Endodermal cell (in vitro differentiated cells): ENCODE data around the gene CD302. TPM values are rescaled to one million over a fixed set of nuclear protein-coding genes. Genes with fewer than 3 reads are reported as not detected.
"Not testable (repeated sequence)": the region's sequence is repeated elsewhere in the genome, so short reads cannot be mapped to it uniquely, and the experiment has no call there.

Source experiments
- DNase-seq: peaks from one replicate; pipeline ENCODE4 v3.0.0-alpha.2; 2017
- H3K27ac ChIP-seq: 2 replicates; pipeline ENCODE4 v1.5.1; 2013; ENCODE audit warnings: mild to moderate bottlenecking, low read depth, low read length, moderate library complexity
- H3K27me3 ChIP-seq: 2 replicates; pipeline ENCODE4 v1.6.1; 2013; ENCODE audit warnings: mild to moderate bottlenecking, low read length, moderate library complexity; ENCODE audit not compliant: insufficient read depth, control insufficient read depth, poor library complexity, severe bottlenecking
- H3K36me3 ChIP-seq: 2 replicates; pipeline ENCODE4 v1.7.0; 2013; ENCODE audit warnings: mild to moderate bottlenecking, low read length, moderate library complexity; ENCODE audit not compliant: control insufficient read depth, insufficient read depth
- H3K4me1 ChIP-seq: one replicate; pipeline ENCODE4 v1.7.0; 2013; ENCODE audit warnings: low read length; ENCODE audit not compliant: control insufficient read depth, insufficient read depth
- H3K4me3 ChIP-seq: 2 replicates; pipeline ENCODE4 v1.5.1; 2013; ENCODE audit warnings: mild to moderate bottlenecking, low read length, moderate library complexity
- H3K9ac ChIP-seq: 2 replicates; pipeline ENCODE4 v1.6.1; 2013; ENCODE audit warnings: mild to moderate bottlenecking, low read length, moderate library complexity; ENCODE audit not compliant: poor library complexity, severe bottlenecking; ENCODE audit errors: extremely low read depth
- H3K9me3 ChIP-seq: 2 replicates; pipeline ENCODE4 v1.6.1; 2013; ENCODE audit warnings: mild to moderate bottlenecking, low read length, moderate library complexity; ENCODE audit not compliant: control insufficient read depth
- H3K27ac Mint-ChIP-seq: 2 replicates; pipeline ENCODE4 v1.8.0; 2020; ENCODE audit warnings: mixed read lengths
- H3K27me3 Mint-ChIP-seq: 2 replicates; pipeline ENCODE4 v1.8.0; 2021; ENCODE audit warnings: mild to moderate bottlenecking, mixed read lengths; ENCODE audit not compliant: insufficient read depth
- H3K36me3 Mint-ChIP-seq: 2 replicates; pipeline ENCODE4 v1.8.0; 2020; ENCODE audit warnings: low read depth, mixed read lengths
- H3K4me1 Mint-ChIP-seq: 2 replicates; pipeline ENCODE4 v1.8.0; 2020; ENCODE audit warnings: mixed read lengths
- H3K4me3 Mint-ChIP-seq: 2 replicates; pipeline ENCODE4 v1.8.0; 2020; ENCODE audit warnings: mild to moderate bottlenecking, moderate library complexity, mixed read lengths
- H3K9me3 Mint-ChIP-seq: 2 replicates; pipeline ENCODE4 v1.8.0; 2020; ENCODE audit warnings: mild to moderate bottlenecking, mixed read lengths
- WGBS, 2 experiments: methylation state at CpG; one replicate each; pipeline versions ENCODE4 v1.1.5 to v1.1.7; 2013; ENCODE audit warnings: missing lambda C conversion rate in 2 of 2, mixed read lengths in 1 of 2; ENCODE audit not compliant: insufficient coverage in 1 of 2, insufficient read length in 1 of 2; 5-methylcytosine and 5-hydroxymethylcytosine counted together
- total RNA-seq, 2 donors: library from RNA; stranded (reverse); fragmentation: NEBNext Ultra II Directional in 1 of 2; extraction: Animal tissue kit (Norgen Biotek cat#: 25700) in 1 of 2; gene quantifications; 2 replicates in 1 of 2; 3 replicates in 1 of 2; pipeline ENCODE4 v1.2.1, GENCODE V29; 2021
- TF ChIP-seq, protein P1 (sequence below): fragments of 200-600 bp; sonication (generic); conservative IDR thresholded peaks from 2 replicates; pipeline ENCODE4 v1.5.0; 2021; ENCODE audit warnings: antibody characterized with exemption, mild to moderate bottlenecking

The CD302 gene
- total RNA-seq, 2 donors from 2014 or later, result 1.9 to 2.7 TPM

DNA sequence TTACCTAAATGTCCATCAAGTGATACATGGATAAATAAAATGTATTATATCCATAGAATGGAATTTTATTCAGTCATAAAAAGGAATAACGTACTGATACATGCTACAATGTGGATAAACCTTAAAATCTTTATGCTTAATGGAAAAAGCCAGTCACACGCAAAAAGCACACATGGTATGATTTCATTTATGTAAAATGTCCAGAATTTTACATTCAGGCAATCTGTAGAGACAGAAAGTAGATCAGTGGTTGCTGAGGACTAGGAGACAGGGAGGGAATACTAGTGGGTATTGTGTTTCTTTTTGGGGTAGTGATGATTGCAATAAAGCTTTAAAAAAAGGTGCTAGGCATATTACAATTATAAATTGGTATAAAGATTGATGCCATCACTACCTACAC lies 30.7 kb upstream of the CD302 start:
- H3K27me3 ChIP-seq, result peaks cover 51% of the 10 kb centered on the region
- no peak for DNase-seq
- H3K9ac ChIP-seq, result no peak overlapping the region
- no peaks in the 10 kb centered on the region for H3K4me1 ChIP-seq
- Mint-ChIP-seq H3K36me3 (no peaks in the 10 kb centered on the region), H3K4me1 (peaks cover 3% of the 10 kb centered on the region), H3K27ac (no peak overlapping the region), H3K4me3 (no peak overlapping the region), H3K27me3 (peaks cover 62% of the 10 kb centered on the region), H3K9me3 (peaks cover 6% of the 10 kb centered on the region)
- H3K9me3 ChIP-seq, result no peaks in the 10 kb centered on the region
- TF ChIP-seq, protein P1, sequence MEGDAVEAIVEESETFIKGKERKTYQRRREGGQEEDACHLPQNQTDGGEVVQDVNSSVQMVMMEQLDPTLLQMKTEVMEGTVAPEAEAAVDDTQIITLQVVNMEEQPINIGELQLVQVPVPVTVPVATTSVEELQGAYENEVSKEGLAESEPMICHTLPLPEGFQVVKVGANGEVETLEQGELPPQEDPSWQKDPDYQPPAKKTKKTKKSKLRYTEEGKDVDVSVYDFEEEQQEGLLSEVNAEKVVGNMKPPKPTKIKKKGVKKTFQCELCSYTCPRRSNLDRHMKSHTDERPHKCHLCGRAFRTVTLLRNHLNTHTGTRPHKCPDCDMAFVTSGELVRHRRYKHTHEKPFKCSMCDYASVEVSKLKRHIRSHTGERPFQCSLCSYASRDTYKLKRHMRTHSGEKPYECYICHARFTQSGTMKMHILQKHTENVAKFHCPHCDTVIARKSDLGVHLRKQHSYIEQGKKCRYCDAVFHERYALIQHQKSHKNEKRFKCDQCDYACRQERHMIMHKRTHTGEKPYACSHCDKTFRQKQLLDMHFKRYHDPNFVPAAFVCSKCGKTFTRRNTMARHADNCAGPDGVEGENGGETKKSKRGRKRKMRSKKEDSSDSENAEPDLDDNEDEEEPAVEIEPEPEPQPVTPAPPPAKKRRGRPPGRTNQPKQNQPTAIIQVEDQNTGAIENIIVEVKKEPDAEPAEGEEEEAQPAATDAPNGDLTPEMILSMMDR, result no peak
- H3K4me3 ChIP-seq, result no peak overlapping the region
- 79 to 100% methylated on average over 1 to 2 of the region's 2 CpGs for WGBS, 2 experiments
- no peaks in the 10 kb centered on the region for H3K36me3 ChIP-seq
- no peak overlapping the region for H3K27ac ChIP-seq

DNA sequence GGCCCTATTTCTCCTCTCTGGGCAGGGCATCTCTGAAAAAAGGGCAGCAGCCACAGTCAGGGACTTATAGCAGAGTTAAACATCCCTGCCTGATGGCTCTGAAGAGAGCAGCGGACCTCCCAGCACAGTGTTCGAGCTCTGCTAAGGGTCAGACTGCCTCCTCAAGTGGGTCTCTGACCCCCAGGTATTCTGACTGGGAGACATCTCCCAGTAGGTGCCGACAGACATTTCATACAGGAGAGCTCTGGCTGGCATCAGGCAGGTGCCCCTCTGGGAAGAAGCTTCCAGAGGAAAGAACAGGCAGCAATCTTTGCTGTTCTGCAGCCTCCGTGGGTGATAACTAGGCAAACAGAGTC lies 24.4 kb upstream of the CD302 start:
- not testable (repeated sequence) for H3K27ac Mint-ChIP-seq, H3K27me3 ChIP-seq, H3K9ac ChIP-seq, H3K4me1 Mint-ChIP-seq, H3K4me1 ChIP-seq, H3K9me3 ChIP-seq, H3K36me3 Mint-ChIP-seq, H3K27ac ChIP-seq, H3K4me3 Mint-ChIP-seq, H3K9me3 Mint-ChIP-seq, H3K4me3 ChIP-seq, DNase-seq, H3K36me3 ChIP-seq
- 82 to 89% methylated on average over 4 of the region's 4 CpGs for WGBS, 2 experiments
- H3K27me3 Mint-ChIP-seq, result peaks cover 29% of the 10 kb centered on the region

DNA sequence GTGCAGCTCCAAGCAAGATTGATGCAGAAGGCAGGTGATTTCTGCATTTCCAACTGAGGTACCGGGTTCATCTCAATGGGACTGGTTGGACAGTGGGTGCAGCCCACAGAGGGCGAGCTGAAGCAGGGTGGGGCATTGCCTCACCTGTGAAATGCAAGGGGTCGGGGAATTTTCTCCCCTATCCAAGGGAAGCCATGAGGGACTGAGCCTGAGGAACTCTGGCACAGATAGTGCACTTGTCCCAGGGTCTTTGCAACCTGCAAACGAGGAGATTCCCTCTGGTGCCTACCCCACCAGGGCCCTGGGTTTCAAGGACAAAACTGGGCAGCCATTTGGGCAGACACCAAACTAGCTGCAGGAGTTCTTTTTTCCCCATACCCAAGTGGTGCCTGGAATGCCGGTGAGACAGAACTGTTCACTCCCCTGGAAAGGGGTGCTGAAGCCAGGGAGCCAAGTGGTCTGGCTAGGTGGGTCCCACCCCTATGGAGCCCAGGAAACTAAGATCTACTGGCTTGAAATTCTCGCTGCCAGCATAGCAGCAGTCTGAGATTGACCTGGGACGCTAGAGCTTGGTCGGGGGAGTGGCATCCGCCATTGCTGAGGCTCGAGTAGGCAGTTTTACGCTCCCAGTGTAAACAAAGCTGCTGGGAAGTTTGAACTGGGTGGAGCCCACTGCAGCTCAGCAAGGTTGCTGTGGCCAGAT lies 23.9 kb upstream of the CD302 start:
- not testable (repeated sequence) for H3K9ac ChIP-seq, DNase-seq, H3K36me3 Mint-ChIP-seq, H3K36me3 ChIP-seq, H3K27ac Mint-ChIP-seq, H3K9me3 Mint-ChIP-seq, H3K4me1 ChIP-seq, H3K4me1 Mint-ChIP-seq, H3K27me3 ChIP-seq, H3K4me3 ChIP-seq, H3K9me3 ChIP-seq, H3K27ac ChIP-seq, H3K4me3 Mint-ChIP-seq
- peaks cover 29% of the 10 kb centered on the region for H3K27me3 Mint-ChIP-seq
- 78 to 90% methylated on average over 9 to 11 of the region's 11 CpGs for WGBS, 2 experiments

DNA sequence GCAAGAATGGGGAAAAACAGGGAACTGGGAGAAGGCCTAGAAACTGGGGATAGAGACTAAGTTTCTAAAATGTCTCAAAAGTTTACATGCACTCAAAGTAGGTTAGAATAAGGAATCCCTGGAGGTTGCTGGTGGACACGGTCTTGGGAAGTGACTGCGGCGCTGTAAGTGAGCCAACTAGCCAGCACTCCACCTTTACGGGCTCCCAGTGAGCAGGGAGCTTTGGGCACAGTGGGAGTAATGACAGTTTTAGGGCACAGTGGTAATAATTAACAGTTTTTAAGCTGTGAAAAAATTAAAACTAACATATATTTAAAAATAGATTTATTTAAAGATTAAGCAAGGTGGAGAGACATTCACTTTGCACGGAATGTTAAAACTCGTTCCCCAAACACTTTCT lies 20.9 kb upstream of the CD302 start:
- WGBS, 2 experiments, result 71 to 82% methylated on average over 1 to 6 of the region's 6 CpGs
- no peak for DNase-seq
- H3K4me3 ChIP-seq, result no peak overlapping the region
- peaks cover 6% of the 10 kb centered on the region for H3K27me3 Mint-ChIP-seq
- H3K4me3 Mint-ChIP-seq, result no peak overlapping the region
- no peak overlapping the region for H3K9ac ChIP-seq
- no peaks in the 10 kb centered on the region for H3K36me3 ChIP-seq
- peaks cover 2% of the 10 kb centered on the region for H3K4me1 Mint-ChIP-seq
- H3K27me3 ChIP-seq, result no peaks in the 10 kb centered on the region
- no peaks in the 10 kb centered on the region for H3K36me3 Mint-ChIP-seq
- no peak overlapping the region for H3K27ac ChIP-seq
- no peaks in the 10 kb centered on the region for H3K9me3 Mint-ChIP-seq
- no peaks in the 10 kb centered on the region for H3K4me1 ChIP-seq
- TF ChIP-seq, protein P1, result no peak
- no peaks in the 10 kb centered on the region for H3K9me3 ChIP-seq
- no peak overlapping the region for H3K27ac Mint-ChIP-seq
